CD4-positive, alpha-beta T cell treated with Interferon gamma for 1 hour (primary cell): Measurements from ENCODE around the gene SELENOH.

Experiments used
- DNase-seq: peaks from one replicate; pipeline ENCODE4 v3.0.0-alpha.2; 2020

Gene SELENOH

GRCh38 chr11:57751176-57751575, 9.9 kb downstream of the SELENOH start:
- no peak for DNase-seq

- no peak for DNase-seq
Measured at GRCh38 chr11:57751676-57752253, 10.5 kb downstream of the SELENOH start, which contains the start of gene BTBD18. TSS of gene BTBD18 (minus strand) at chr11:57751819. CDS start at chr11:57751188, 631 bp downstream.

GRCh38 chr11:57752954-57753353, 11.7 kb downstream of the SELENOH start:
- DNase-seq, result no peak

GRCh38 chr11:57758174-57758573, 16.9 kb downstream of the SELENOH start:
- DNase-seq, result no peak

- DNase-seq, result peak; percentile 50
Measured at GRCh38 chr11:57761301-57762234, 20.3 kb downstream of the SELENOH start, which contains the start of gene CTNND1. TSS of gene CTNND1 (plus strand) at chr11:57761802. CDS start at chr11:57791479, 29,677 bp downstream.

- DNase-seq, result no peak
Measured at GRCh38 chr11:57762235-57762861, 21.1 kb downstream of the SELENOH start.

- DNase-seq, result no peak
Measured at GRCh38 chr11:57763568-57763967, 22.3 kb downstream of the SELENOH start.

- DNase-seq, result no peak
Measured at GRCh38 chr11:57764021-57764420, 22.7 kb downstream of the SELENOH start.

GRCh38 chr11:57764566-57764965, 23.3 kb downstream of the SELENOH start:
- DNase-seq, result no peak

GRCh38 chr11:57764972-57765371, 23.7 kb downstream of the SELENOH start:
- DNase-seq, result no peak

- DNase-seq, result no peak
Measured at GRCh38 chr11:57770793-57771192, 29.5 kb downstream of the SELENOH start.

GRCh38 chr11:57771365-57771764, 30.1 kb downstream of the SELENOH start:
- no peak for DNase-seq

- no peak for DNase-seq
Measured at GRCh38 chr11:57772562-57772961, 31.3 kb downstream of the SELENOH start.

- no peak for DNase-seq
Measured at GRCh38 chr11:57773026-57773598, 31.8 kb downstream of the SELENOH start.

GRCh38 chr11:57775491-57775890, 34.2 kb downstream of the SELENOH start:
- no peak for DNase-seq

GRCh38 chr11:57776031-57776521, 34.8 kb downstream of the SELENOH start:
- no peak for DNase-seq

- DNase-seq, result no peak
Measured at GRCh38 chr11:57776577-57777210, 35.4 kb downstream of the SELENOH start.

GRCh38 chr11:57777969-57778317, 36.7 kb downstream of the SELENOH start:
- DNase-seq, result no peak

GRCh38 chr11:57778318-57779037, 37.2 kb downstream of the SELENOH start:
- DNase-seq, result no peak

- no peak for DNase-seq
Measured at GRCh38 chr11:57779276-57779675, 38.0 kb downstream of the SELENOH start.

GRCh38 chr11:57781529-57781943, 40.2 kb downstream of the SELENOH start:
- no peak for DNase-seq

- DNase-seq, result no peak
Measured at GRCh38 chr11:57785072-57785471, 43.8 kb downstream of the SELENOH start.
